Activated naive CD4-positive, alpha-beta T cell treated with anti-CD3 and anti-CD28 coated beads, Interleukin-2, amount 50 U/mL, for 72 hours (primary cell): ENCODE measurements around the gene UGT2B7. TPM values are rescaled to one million over a fixed set of nuclear protein-coding genes. Genes with fewer than 3 reads are reported as not detected.

Source experiments
- ATAC-seq, 2 donors: fragments of 150-1000 bp; cut with Tn5 transposase; 2 replicates each; pipeline ENCODE4 v1.10.0; 2021; ENCODE audit warnings: mild to moderate bottlenecking in 2 of 2, moderate library complexity in 2 of 2
- DNase-seq, 2 donors: peaks; one replicate each; pipeline ENCODE4 v3.0.0; 2021 to 2022; ENCODE audit warnings: low spot score in 2 of 2
- H3K27ac Mint-ChIP-seq, 2 donors: one replicate each; pipeline ENCODE4 v1.8.0; 2022; ENCODE audit warnings: mild to moderate bottlenecking in 2 of 2, mixed read lengths in 2 of 2
- H3K36me3 Mint-ChIP-seq, 2 donors: one replicate each; pipeline ENCODE4 v1.8.0; 2022; ENCODE audit warnings: mixed read lengths in 2 of 2
- H3K9me3 Mint-ChIP-seq, 2 donors: one replicate each; pipeline ENCODE4 v1.8.0; 2022; ENCODE audit warnings: mixed read lengths in 2 of 2
- total RNA-seq, 2 donors: library from RNA; stranded (reverse); gene quantifications; one replicate each; pipeline ENCODE4 v1.2.3, GENCODE V29; 2022

Gene UGT2B7
- total RNA-seq, 2 donors from 2014 or later: not detected

GRCh38 chr4:69115851-69116213 is 19.6 kb downstream of the UGT2B7 start:
- H3K9me3 Mint-ChIP-seq: no peaks in the 10 kb centered on the region
- ATAC-seq: no peak
- no peak overlapping the region for H3K27ac Mint-ChIP-seq

GRCh38 chr4:69116645-69117321 is 20.5 kb downstream of the UGT2B7 start:
- H3K36me3 Mint-ChIP-seq: no peaks in the 10 kb centered on the region
- H3K9me3 Mint-ChIP-seq: no peaks in the 10 kb centered on the region
- ATAC-seq (no peak), DNase-seq (no peak)
- H3K27ac Mint-ChIP-seq: no peak overlapping the region

More at GRCh38 chr4:69115851-69116213, 19.6 kb downstream of the UGT2B7 start:
- H3K36me3 Mint-ChIP-seq: no peaks in the 10 kb centered on the region
- no peak for DNase-seq

GRCh38 chr4:69120870-69121269 is 24.6 kb downstream of the UGT2B7 start:
- DNase-seq: no peak
- no peak overlapping the region for H3K27ac Mint-ChIP-seq
- no peak for ATAC-seq
- H3K36me3 Mint-ChIP-seq: no peaks in the 10 kb centered on the region
- peaks cover 0 to 4% of the 10 kb centered on the region in 2 donors for H3K9me3 Mint-ChIP-seq

- DNase-seq: no peak
- peaks cover 0 to 4% of the 10 kb centered on the region in 2 donors for H3K9me3 Mint-ChIP-seq
- H3K36me3 Mint-ChIP-seq: no peaks in the 10 kb centered on the region
- no peak for ATAC-seq
- H3K27ac Mint-ChIP-seq: no peak overlapping the region
Measured at GRCh38 chr4:69122476-69122875, 26.2 kb downstream of the UGT2B7 start.

- DNase-seq: no peak
- peaks cover 0 to 4% of the 10 kb centered on the region in 2 donors for H3K9me3 Mint-ChIP-seq
- ATAC-seq: no peak
Measured at GRCh38 chr4:69124941-69125340, 28.7 kb downstream of the UGT2B7 start.

GRCh38 chr4:69126024-69126423 is 29.8 kb downstream of the UGT2B7 start:
- Mint-ChIP-seq H3K9me3 (peaks cover 0 to 4% of the 10 kb centered on the region in 2 donors), H3K36me3 (no peaks in the 10 kb centered on the region), H3K27ac (no peak overlapping the region)
- DNase-seq (no peak), ATAC-seq (no peak)

More at GRCh38 chr4:69124941-69125340, 28.7 kb downstream of the UGT2B7 start:
- no peaks in the 10 kb centered on the region for H3K36me3 Mint-ChIP-seq
- no peak overlapping the region for H3K27ac Mint-ChIP-seq

GRCh38 chr4:69133993-69134392 is 37.7 kb downstream of the UGT2B7 start:
- no peak for ATAC-seq
- H3K9me3 Mint-ChIP-seq: no peaks in the 10 kb centered on the region
- no peak for DNase-seq
- H3K36me3 Mint-ChIP-seq: no peaks in the 10 kb centered on the region
- H3K27ac Mint-ChIP-seq: no peak overlapping the region

GRCh38 chr4:69134471-69134870 is 38.2 kb downstream of the UGT2B7 start:
- no peak for ATAC-seq
- Mint-ChIP-seq H3K27ac (no peak overlapping the region), H3K9me3 (no peaks in the 10 kb centered on the region), H3K36me3 (no peaks in the 10 kb centered on the region)
- DNase-seq: no peak

GRCh38 chr4:69141320-69141719 is 45.0 kb downstream of the UGT2B7 start:
- H3K27ac Mint-ChIP-seq: no peak overlapping the region
- H3K36me3 Mint-ChIP-seq: no peaks in the 10 kb centered on the region
- DNase-seq (no peak), ATAC-seq (no peak)
- no peaks in the 10 kb centered on the region for H3K9me3 Mint-ChIP-seq

GRCh38 chr4:69147334-69147733 is 51.1 kb downstream of the UGT2B7 start:
- DNase-seq: no peak
- Mint-ChIP-seq H3K27ac (no peak overlapping the region), H3K36me3 (no peaks in the 10 kb centered on the region), H3K9me3 (no peaks in the 10 kb centered on the region)
- ATAC-seq: no peak

GRCh38 chr4:69154021-69154420 is 57.7 kb downstream of the UGT2B7 start:
- Mint-ChIP-seq H3K36me3 (no peaks in the 10 kb centered on the region), H3K9me3 (no peaks in the 10 kb centered on the region)
- no peak for DNase-seq

GRCh38 chr4:69156913-69157312 is 60.6 kb downstream of the UGT2B7 start:
- ATAC-seq (no peak), DNase-seq (no peak)
- no peaks in the 10 kb centered on the region for H3K36me3 Mint-ChIP-seq
- H3K9me3 Mint-ChIP-seq: no peaks in the 10 kb centered on the region
- H3K27ac Mint-ChIP-seq: no peak overlapping the region

More at GRCh38 chr4:69154021-69154420, 57.7 kb downstream of the UGT2B7 start:
- no peak for ATAC-seq
- no peak overlapping the region for H3K27ac Mint-ChIP-seq

Other genes starting within 250 kb of the UGT2B7 start
- gene UGT2A3, start 144.7 kb upstream of the UGT2B7 start, total RNA-seq: not detected
- gene UGT2B11, start 118.3 kb downstream of the UGT2B7 start, total RNA-seq: not detected
- gene UGT2B28, start 184.0 kb downstream of the UGT2B7 start, total RNA-seq: not detected